ENCODE results near the gene DNM3.

DNA sequence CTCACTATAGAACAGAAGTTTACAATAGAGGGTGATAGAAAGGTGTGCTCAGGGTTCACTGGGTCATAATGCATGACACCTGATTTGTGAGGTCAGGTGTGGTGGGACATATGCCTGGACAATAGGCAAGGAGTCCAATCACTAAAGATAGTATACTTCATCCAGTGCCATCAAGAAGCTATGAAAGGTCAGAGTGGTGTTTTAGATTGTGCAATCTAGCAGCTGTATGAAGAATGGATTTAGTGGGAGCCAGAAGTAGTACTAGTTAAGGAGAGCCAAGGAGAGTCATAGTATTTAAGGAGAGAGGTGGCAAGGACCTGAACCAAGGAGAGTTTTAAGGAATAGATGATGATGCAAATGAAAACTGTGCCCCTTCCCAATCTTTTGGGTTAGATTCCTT, 498.5 kb downstream of the DNM3 start:
- TF ChIP-seq, protein P1, sequence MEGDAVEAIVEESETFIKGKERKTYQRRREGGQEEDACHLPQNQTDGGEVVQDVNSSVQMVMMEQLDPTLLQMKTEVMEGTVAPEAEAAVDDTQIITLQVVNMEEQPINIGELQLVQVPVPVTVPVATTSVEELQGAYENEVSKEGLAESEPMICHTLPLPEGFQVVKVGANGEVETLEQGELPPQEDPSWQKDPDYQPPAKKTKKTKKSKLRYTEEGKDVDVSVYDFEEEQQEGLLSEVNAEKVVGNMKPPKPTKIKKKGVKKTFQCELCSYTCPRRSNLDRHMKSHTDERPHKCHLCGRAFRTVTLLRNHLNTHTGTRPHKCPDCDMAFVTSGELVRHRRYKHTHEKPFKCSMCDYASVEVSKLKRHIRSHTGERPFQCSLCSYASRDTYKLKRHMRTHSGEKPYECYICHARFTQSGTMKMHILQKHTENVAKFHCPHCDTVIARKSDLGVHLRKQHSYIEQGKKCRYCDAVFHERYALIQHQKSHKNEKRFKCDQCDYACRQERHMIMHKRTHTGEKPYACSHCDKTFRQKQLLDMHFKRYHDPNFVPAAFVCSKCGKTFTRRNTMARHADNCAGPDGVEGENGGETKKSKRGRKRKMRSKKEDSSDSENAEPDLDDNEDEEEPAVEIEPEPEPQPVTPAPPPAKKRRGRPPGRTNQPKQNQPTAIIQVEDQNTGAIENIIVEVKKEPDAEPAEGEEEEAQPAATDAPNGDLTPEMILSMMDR (IDR thresholded peaks at IDR 0.05): no peak
- TF ChIP-seq POLR2A (IDR thresholded peaks at IDR 0.05): no peak
- no peak for TF ChIP-seq EP300 (IDR thresholded peaks at IDR 0.05)
